GM18499 (cell line): ENCODE data around the gene LRRC7.
"Not testable (repeated sequence)": the region's sequence is repeated elsewhere in the genome, so short reads cannot be mapped to it uniquely, and the experiment has no call there.

Source experiments
- ATAC-seq: cut with Tn5 transposase; IDR thresholded peaks from one replicate; pipeline ENCODE4 v1.9.1; 2021; ENCODE audit warnings: moderate number of reproducible peaks; ENCODE audit not compliant: insufficient read depth, unreplicated experiment

LRRC7 gene

GRCh38 chr1:69852151-69852550 is 284.4 kb downstream of the LRRC7 start:
- ATAC-seq, result no peak

GRCh38 chr1:69852706-69853105 is 285.0 kb downstream of the LRRC7 start:
- ATAC-seq, result no peak

DNA sequence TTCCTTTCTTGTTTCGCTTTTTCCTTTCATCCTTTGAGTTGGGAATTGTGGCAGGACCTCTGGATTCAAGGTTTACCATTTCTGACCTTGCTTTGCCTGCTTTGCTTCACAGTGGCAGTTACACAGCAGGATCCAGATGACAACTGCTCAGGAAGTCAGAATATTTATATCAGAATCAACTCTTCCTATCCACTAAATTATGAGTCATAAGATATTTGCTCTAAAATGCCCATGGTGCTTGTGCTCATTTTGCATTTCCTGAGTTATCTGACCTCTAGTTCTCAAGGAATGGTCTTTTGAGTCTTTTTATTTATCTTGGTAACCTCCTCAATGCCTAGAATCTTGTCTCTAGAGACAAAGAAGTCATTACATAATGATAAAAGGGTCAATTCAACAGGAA is 290.8 kb downstream of the LRRC7 start:
- no peak for ATAC-seq

DNA sequence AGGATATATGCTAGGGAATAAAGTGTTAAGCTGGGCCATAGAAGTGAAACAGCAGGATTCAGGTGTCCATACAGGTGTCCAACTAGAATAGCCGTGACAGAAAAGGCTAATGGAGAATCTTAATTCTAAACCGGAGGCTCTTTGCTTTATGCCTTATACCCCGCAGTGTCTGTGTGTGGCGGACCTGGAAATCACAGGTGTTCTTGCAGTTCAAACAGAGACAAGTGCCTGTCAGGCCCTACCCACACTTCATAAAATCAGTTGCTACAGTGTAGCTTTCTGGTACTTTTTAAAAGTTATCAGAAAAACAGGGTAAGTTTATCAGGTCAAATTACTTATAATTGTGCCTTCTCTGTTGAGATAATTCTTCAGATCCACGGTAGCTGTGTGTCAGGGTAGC is 293.9 kb downstream of the LRRC7 start:
- ATAC-seq, result no peak

DNA sequence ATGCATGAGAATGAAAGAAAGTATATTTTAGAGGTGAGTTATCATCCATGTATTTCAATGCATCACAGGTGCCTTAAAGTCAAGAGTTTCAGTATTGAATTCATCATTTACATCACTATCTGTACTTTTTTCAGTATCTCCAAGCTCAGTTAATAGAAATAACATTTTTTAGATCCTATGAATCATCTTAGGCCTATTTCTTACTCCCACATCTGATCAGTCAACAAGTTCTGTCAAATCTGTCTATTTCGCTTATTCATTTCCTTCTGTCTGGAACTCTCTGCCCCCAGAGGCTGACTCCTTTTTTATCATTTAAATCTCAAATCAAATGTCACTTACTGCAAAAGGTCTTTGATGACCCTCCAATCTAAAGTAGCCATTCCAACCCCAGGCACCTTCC is 295.2 kb downstream of the LRRC7 start:
- ATAC-seq, result no peak

- ATAC-seq, result no peak
Measured at GRCh38 chr1:69863704-69864103, 296.0 kb downstream of the LRRC7 start.

DNA sequence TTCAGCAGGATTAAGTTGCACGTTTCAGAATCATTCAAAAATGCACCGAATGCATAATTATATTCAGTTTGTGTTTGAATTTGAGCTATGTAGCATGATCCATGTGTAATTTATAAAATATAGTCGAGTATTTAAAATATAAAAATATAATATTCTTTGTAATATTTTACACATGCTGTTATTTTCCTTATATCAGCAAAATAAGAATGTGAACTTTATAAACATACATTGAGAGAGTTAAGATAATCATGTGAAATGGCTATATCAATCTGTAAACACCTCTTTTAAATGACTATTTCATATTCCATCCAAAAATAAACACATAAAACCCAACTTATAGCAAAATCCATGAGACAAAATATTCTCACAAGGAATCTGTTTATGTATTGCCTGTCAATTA is 303.7 kb downstream of the LRRC7 start:
- ATAC-seq, result no peak

- ATAC-seq, result no peak
Measured at GRCh38 chr1:69878338-69878737, 310.6 kb downstream of the LRRC7 start.

GRCh38 chr1:69888016-69888415 is 320.3 kb downstream of the LRRC7 start:
- not testable (repeated sequence) for ATAC-seq

- no peak for ATAC-seq
Measured at GRCh38 chr1:69888657-69889056, 320.9 kb downstream of the LRRC7 start.

DNA sequence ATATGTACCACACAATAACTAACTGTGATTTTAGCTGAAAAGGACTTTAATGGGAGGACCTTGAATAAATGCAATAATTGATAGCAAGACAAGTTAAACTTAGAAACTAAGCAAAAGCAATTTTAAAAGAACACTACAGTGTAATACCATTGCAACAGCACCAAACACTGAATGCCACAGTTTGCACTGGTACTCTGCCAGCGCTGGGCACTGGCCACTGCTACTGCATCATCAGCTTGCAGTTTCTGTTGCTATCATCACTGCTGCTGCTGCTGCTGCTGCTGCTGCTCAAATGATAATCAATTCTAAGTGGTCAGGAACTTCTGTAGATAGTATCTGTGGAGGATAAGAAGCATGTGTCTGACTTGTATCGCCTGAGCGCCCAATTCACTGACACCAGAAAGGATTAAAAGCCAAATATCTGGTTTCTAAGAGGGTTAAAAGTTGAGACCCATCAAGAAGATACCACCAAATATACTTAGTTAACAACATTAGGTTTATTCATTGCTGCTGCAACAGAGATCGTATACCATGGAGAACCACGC is 330.8 kb downstream of the LRRC7 start:
- no peak for ATAC-seq

- no peak for ATAC-seq
Measured at GRCh38 chr1:69911301-69911801, 343.6 kb downstream of the LRRC7 start.

DNA sequence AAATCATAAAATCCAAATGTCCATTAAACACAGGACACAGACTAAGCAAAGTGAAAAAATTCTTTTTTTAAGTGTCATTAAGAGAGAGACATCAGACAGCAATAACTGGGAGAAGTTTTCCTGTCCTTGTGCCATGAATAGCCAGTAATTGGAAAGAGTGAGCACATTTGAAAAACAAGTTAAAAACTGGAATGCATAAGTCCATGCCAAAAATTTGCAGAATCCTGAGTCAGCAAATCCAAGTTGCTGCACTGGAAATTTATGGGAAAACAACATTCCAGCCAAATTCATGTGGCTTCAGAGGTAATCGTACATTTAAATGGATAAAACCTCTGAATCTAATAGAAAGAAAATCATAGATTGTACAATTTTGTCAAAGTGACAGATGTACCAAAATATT is 346.3 kb downstream of the LRRC7 start:
- no peak for ATAC-seq

GRCh38 chr1:69914976-69915765 is 347.4 kb downstream of the LRRC7 start:
- ATAC-seq, result no peak

DNA sequence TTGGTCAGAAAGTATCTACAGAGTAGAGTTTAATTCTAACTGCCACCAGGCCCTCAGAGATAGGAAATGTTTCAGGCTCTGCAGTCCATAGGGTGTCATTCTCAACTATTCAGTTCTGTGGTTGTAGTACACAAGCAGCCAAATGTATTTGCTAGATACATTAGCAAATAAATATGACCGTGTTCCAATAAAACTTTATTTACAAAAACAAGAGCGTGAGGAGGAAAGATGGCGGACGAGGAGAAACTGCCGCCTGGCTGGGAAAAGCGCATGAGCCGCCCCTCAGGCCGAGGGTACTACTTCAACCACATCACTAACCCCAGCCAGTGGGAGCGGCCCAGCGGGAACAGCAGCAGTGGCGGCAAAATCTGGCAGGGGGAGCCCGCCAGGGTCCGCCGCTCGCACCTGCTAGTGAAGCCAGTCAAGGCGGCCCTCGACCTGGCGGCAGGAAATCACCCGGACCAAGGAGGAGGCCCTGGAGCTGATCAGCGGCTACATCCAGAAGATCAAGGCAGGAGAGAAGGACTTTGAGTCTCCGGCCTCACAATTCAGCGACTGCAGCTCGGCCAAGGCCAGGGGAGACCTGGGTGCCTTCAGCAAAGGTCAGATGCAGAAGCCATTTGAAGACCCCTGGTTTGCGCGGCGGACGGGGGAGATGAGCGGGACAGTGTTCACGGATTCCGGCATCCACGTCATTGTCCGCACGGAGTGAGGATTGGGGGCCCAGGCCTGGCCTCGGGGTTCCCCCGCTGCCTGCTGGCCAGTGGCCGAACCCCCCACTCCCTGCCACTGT is 351.6 kb downstream of the LRRC7 start:
- ATAC-seq, result no peak

- ATAC-seq, result no peak
Measured at GRCh38 chr1:69919922-69920273, 352.2 kb downstream of the LRRC7 start.

DNA sequence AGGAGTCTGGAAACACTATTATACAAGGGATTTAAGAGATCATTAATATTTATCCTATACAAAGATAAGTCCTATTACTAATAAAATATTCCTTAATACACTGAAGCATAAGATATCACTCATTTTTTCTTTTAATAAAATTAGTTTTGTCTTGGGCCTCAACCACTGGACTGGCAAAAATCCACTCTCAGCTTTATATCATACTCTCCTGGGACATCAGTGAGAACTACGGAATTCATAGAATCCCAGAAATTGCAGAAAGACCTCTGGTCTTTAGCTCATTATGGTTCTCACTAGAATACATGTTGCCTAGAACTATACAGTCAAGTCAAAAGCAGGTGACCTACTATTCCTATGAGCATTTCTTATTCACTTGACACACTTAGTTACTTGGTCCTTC is 352.7 kb downstream of the LRRC7 start:
- ATAC-seq, result no peak

DNA sequence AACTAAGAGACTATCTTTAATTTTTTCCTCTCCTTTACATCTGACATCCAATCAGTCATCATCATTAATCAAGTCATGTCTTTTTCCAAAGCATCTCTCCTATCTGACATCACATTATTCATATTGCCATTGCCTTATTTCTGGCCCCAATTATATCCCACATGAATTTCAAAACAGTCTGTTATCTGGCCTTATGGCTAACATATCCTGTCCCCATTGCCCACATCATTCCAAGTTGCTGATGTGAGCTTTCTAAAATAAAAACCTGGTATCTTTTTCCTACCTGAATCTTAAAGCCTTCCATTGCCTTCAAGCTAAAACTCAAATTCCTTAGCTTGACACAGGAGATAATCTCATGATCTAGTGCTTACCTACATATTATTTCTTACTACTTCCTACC is 353.8 kb downstream of the LRRC7 start:
- ATAC-seq, result no peak

DNA sequence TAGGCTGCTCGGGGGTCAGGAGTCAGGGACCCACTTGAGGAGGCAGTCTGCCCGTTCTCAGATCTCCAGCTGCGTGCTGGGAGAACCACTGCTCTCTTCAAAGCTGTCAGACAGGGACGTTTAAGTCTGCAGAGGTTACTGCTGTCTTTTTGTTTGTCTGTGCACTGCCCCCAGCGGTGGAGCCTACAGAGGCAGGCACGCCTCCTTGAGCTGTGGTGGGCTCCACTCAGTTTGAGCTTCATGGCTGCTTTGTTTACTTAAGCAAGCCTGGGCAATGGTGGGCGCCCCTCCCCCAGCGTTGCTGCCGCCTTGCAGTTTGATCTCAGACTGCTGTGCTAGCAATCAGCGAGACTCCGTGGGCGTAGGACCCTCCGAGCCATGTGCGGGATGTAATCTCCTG is 360.5 kb downstream of the LRRC7 start:
- not testable (repeated sequence) for ATAC-seq

- no peak for ATAC-seq
Measured at GRCh38 chr1:69929308-69930057, 361.8 kb downstream of the LRRC7 start.

DNA sequence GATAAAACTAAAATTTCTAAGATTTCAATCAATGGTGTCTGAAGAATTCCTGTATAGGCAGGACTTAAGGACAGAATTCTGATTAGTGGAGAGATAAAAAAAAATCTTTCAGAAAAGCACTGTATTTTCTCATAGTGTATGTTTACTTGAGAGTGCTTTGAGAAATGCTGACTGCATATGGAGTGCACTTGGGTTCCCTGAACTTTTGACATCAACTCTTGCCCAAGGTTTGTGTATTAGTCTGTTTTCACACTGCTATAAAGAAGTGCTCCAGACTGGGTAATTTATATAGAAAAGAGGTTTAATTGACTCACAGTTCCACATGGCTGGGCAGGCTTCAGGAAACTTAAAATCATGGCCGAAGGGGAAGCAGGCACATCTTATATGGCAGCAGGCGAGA is 362.7 kb downstream of the LRRC7 start:
- no peak for ATAC-seq
